Spinal cord (tissue), 10 donors: ENCODE data around the gene DLAT. TPM values are rescaled to one million over a fixed set of nuclear protein-coding genes. Genes with fewer than 3 reads are reported as not detected.
A peak's percentile ranks its signal among the peaks of the same experiment; 100 is the strongest.
"Not testable (repeated sequence)": the region's sequence is repeated elsewhere in the genome, so short reads cannot be mapped to it uniquely, and the experiment has no call there.

Experiments used
- DNase-seq, 6 donors: peaks; one replicate each; pipeline versions ENCODE4 v3.0.0 to v3.0.0-alpha.2; 2013 to 2015; ENCODE audit warnings: low spot score in 6 of 6, low read depth in 4 of 6
- H3K27ac ChIP-seq: one replicate; pipeline ENCODE4 v1.5.1; 2013; ENCODE audit warnings: low read depth, low read length, control low read depth
- H3K27me3 ChIP-seq: one replicate; pipeline ENCODE4 v1.6.1; 2013; ENCODE audit warnings: low read length; ENCODE audit not compliant: control insufficient read depth, insufficient read depth
- H3K36me3 ChIP-seq: one replicate; pipeline ENCODE4 v1.6.1; 2013; ENCODE audit warnings: low read length; ENCODE audit not compliant: control insufficient read depth, insufficient read depth
- H3K4me1 ChIP-seq: one replicate; pipeline ENCODE4 v1.6.1; 2013; ENCODE audit warnings: low read length; ENCODE audit not compliant: control insufficient read depth, insufficient read depth
- H3K4me3 ChIP-seq: one replicate; pipeline ENCODE4 v1.5.1; 2013; ENCODE audit warnings: low read depth, low read length, control low read depth
- H3K9me3 ChIP-seq: one replicate; pipeline ENCODE4 v1.6.1; 2013; ENCODE audit warnings: low read length; ENCODE audit not compliant: control insufficient read depth, insufficient read depth
- WGBS: methylation state at CpG from one replicate; pipeline ENCODE4 v1.1.5; 2013; ENCODE audit warnings: missing lambda C conversion rate; ENCODE audit not compliant: insufficient coverage; 5-methylcytosine and 5-hydroxymethylcytosine counted together
- polyA plus RNA-seq, 2 donors: library from polyadenylated mRNA; unstranded; fragments of 120-200 nt; gene quantifications; one replicate each; pipeline ENCODE4 v1.2.1, GENCODE V29; 2013; ENCODE audit not compliant: insufficient read length in 2 of 2
- total RNA-seq, 2 donors: library from RNA; depleted of rRNA in 1 of 2; stranded (reverse); fragments of 120-200 nt in 1 of 2; fragments of >200 nt in 1 of 2; gene quantifications; one replicate each; pipeline versions ENCODE4 v1.2.3 to v1.2.4, GENCODE V29; 2013 to 2014
- donor health status: healthy.

DLAT gene
- total and polyA plus RNA-seq, 4 donors: 36.5 to 58.3 (median 46.1) TPM

GRCh38 chr11:111982541-111983186 lies 42.5 kb upstream of the DLAT start:
- DNase-seq: no peak
- H3K36me3 ChIP-seq: peaks cover 7% of the 10 kb centered on the region
- peaks cover 38% of the 10 kb centered on the region for H3K4me1 ChIP-seq
- H3K27me3 ChIP-seq: no peaks in the 10 kb centered on the region
- peak overlapping the region; percentile 19 for H3K27ac ChIP-seq
- 20% methylated on average over 1 of the region's 5 CpGs for WGBS
- H3K9me3 ChIP-seq: no peaks in the 10 kb centered on the region
- H3K4me3 ChIP-seq: no peak overlapping the region

- Histone ChIP-seq H3K27ac (peak overlapping the region; percentile 19), H3K9me3 (no peaks in the 10 kb centered on the region), H3K27me3 (no peaks in the 10 kb centered on the region), H3K36me3 (peaks cover 11% of the 10 kb centered on the region), H3K4me1 (peaks cover 32% of the 10 kb centered on the region), H3K4me3 (no peak overlapping the region)
- DNase-seq: peak in 2 of 6 donors; percentile 36 to 49
- 10% methylated on average over 5 of the region's 7 CpGs for WGBS
These were observed 41.8 kb upstream of the DLAT start for GRCh38 chr11:111983187-111983986.

DNA sequence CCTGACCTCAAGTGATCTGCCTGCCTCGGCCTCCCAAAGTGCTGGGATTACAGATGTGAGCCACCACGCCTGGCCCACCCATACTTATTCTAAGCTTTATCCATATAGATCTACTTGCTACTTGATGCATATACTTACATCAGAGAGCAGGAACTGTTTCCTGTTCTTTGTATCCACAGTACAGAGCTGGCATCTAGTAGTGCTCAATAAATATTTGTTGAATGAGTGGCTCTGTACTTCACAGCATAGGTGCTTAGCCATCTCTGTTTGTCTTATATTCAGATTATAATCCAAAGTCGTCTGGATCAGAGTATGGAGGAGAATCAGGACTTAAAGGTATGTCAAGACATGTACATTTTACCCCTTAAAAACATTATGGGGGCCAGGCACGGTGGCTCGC lies 38.6 kb upstream of the DLAT start:
- Histone ChIP-seq H3K27me3 (no peaks in the 10 kb centered on the region), H3K27ac (no peak overlapping the region), H3K4me1 (peaks cover 13% of the 10 kb centered on the region), H3K36me3 (peaks cover 17% of the 10 kb centered on the region), H3K4me3 (no peak overlapping the region), H3K9me3 (no peaks in the 10 kb centered on the region)
- DNase-seq: no peak
- 100% methylated on average over 1 of the region's 5 CpGs for WGBS

- H3K9me3 ChIP-seq: no peaks in the 10 kb centered on the region
- peaks cover 37% of the 10 kb centered on the region for H3K36me3 ChIP-seq
- no peak overlapping the region for H3K4me3 ChIP-seq
- H3K4me1 ChIP-seq: no peaks in the 10 kb centered on the region
- no peak overlapping the region for H3K27ac ChIP-seq
- no peak for DNase-seq
- H3K27me3 ChIP-seq: no peaks in the 10 kb centered on the region
- WGBS: 90% methylated on average over 2 of the region's 6 CpGs
These were observed 34.8 kb upstream of the DLAT start for GRCh38 chr11:111990381-111990780.

- no peak overlapping the region for H3K27ac ChIP-seq
- WGBS: 67% methylated on average over 1 of the region's 3 CpGs
- no peaks in the 10 kb centered on the region for H3K9me3 ChIP-seq
- no peak overlapping the region for H3K4me3 ChIP-seq
- no peaks in the 10 kb centered on the region for H3K4me1 ChIP-seq
- H3K36me3 ChIP-seq: peaks cover 41% of the 10 kb centered on the region
- H3K27me3 ChIP-seq: no peaks in the 10 kb centered on the region
- DNase-seq: peak in 1 of 6 donors; percentile 64
These were observed 32.9 kb upstream of the DLAT start for GRCh38 chr11:111992206-111992855.

DNA sequence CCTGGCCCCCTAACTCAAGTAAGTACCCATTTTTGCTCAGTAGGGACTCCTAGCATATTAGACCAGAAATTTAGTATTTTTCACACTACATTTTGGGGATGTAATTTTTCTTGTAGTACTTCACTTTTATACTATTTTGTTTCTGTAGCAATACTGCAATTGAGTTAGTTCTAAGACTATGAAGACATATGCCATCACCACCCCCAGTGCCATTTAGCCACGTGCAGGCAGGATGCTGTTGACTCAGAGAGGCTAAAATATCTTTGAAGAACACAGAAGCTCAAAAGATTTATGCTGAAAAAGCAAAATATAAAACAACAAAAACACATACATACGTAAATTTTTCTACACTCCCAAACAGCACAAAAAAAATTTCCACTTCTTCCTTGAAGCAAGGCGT lies 29.1 kb upstream of the DLAT start:
- no peaks in the 10 kb centered on the region for H3K4me1 ChIP-seq
- H3K27ac ChIP-seq: no peak overlapping the region
- no peaks in the 10 kb centered on the region for H3K27me3 ChIP-seq
- no peak overlapping the region for H3K4me3 ChIP-seq
- no peak for DNase-seq
- no CpG with 5 or more reads among the region's 3 CpGs for whole genome bisulfite sequencing
- no peaks in the 10 kb centered on the region for H3K9me3 ChIP-seq
- peaks cover 40% of the 10 kb centered on the region for H3K36me3 ChIP-seq

GRCh38 chr11:111996669-111997068 lies 28.5 kb upstream of the DLAT start:
- not testable (repeated sequence) for H3K4me3 ChIP-seq, H3K9me3 ChIP-seq, H3K27ac ChIP-seq, H3K4me1 ChIP-seq, H3K27me3 ChIP-seq
- no CpG with 5 or more reads among the region's 5 CpGs for WGBS
- peak in 2 of 6 donors; percentile 22 to 39 for DNase-seq
- H3K36me3 ChIP-seq: peaks cover 41% of the 10 kb centered on the region

- H3K27me3 ChIP-seq: no peaks in the 10 kb centered on the region
- no peak overlapping the region for H3K4me3 ChIP-seq
- no peaks in the 10 kb centered on the region for H3K9me3 ChIP-seq
- H3K27ac ChIP-seq: no peak overlapping the region
- H3K4me1 ChIP-seq: no peaks in the 10 kb centered on the region
- H3K36me3 ChIP-seq: peaks cover 46% of the 10 kb centered on the region
- DNase-seq: no peak
These were observed 26.1 kb upstream of the DLAT start for GRCh38 chr11:111999111-111999510.

DNA sequence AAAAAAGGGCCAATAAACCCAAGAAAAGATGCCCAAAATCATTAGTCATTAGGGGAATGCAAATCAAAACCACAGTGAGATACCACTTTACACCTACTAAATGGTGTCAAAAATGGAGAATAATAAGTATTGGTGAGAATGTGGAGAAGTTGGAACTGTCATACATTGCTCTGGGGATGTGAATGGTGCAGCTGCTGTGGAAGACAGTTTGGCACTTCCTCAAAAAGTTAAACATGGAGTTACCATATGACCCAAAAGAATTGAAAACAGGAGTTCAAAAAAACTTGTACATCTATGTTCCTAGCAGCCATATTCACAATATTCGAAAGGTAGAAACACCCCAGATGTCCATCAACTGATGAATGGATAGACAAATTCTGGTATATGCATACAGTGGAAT lies 24.5 kb upstream of the DLAT start:
- no peaks in the 10 kb centered on the region for H3K27me3 ChIP-seq
- WGBS: no CpG with 5 or more reads among the region's 1 CpG
- DNase-seq: no peak
- no peaks in the 10 kb centered on the region for H3K9me3 ChIP-seq
- no peak overlapping the region for H3K4me3 ChIP-seq
- no peak overlapping the region for H3K27ac ChIP-seq
- H3K36me3 ChIP-seq: peaks cover 35% of the 10 kb centered on the region
- H3K4me1 ChIP-seq: no peaks in the 10 kb centered on the region
